Measurements from ENCODE around the gene LDLRAD4.

The LDLRAD4 gene

DNA sequence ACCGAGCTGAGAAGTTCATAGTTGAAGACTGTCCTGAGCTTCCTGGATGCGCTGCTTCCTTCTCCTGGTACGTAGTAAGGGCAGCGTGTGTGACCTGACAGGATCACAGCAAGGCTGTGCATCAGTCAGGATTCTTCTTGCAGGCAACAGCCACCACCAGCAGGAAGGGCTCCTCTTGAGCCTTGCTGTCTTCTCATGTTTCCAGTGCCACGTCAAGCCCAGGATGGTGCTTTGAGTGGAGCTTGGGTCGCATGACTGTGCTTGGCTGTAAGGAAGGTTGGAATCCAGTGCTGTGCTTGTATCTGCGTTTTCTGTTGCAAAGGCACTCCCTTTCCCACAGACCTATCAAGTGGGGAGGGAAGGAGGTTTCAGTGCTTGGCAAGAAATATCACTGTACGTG, 194.3 kb downstream of the LDLRAD4 start:
- no peak for DNase-seq

DNA sequence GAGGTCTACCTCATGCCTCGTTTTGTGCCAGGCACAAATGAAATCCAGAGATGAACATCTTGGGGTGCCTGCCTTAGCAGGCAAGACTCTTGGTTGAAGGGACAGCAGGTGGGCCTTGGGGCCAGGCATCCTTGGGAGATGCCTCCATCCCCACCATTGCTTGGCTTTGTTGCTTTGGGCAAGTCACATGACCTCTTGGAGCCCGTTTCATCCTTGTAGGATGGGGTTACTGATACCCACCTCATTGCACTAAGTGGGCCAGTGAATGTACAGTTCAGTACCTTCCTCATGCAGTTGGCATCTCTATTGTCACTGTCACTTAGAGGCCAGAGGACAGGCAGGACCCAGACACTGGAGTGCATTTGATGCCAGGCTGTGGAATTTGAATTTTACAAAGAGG, 195.5 kb downstream of the LDLRAD4 start:
- no peak for DNase-seq

- no peak for DNase-seq
These were observed 196.0 kb downstream of the LDLRAD4 start for GRCh38 chr18:13414521-13414920.

DNA sequence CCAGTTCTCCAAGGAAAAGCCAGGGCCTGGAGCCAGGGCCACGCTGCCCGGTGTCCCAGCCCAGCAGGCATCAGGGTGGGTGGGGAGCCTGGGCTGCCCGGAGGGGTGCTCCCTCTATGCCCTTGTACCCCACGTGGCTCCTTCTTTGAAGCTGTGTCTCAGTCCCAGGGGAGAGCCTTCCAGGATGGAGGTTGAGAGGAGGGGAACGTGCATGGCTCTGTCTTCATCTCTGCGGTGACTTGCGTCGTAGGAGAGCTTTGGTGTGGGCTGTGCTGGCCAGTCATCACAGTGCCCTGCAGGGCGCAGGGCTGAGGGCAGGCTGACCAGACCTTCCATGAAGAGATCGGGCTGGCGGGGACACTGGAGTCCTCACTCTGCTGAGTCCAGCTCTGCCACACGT, 197.2 kb downstream of the LDLRAD4 start:
- no peak for DNase-seq

DNA sequence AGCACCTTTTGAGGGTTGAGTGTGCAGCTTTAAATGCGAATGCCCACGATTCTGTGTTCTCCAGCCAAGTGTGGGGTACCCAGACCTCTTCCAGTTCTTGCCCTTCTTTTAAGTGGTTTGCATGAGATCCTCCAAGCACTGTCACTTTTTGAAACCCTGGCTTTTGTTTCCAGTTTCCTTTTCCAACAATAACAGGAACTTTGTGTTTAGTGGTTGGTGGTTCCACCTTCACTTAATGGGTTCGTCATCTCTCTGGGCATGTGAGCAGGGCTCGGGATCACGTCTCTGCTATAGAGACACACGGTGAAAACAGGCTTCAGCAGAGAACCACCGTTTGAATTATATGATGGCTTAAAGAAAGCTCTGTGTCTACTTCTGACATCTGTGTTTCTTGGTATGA, 197.6 kb downstream of the LDLRAD4 start:
- DNase-seq = no peak

GRCh38 chr18:13416848-13417247, 198.3 kb downstream of the LDLRAD4 start:
- no peak for DNase-seq

GRCh38 chr18:13418013-13418710, 199.6 kb downstream of the LDLRAD4 start:
- DNase-seq = no peak

- DNase-seq = no peak
These were observed 202.6 kb downstream of the LDLRAD4 start for GRCh38 chr18:13420969-13421686.

- DNase-seq = no peak
These were observed 204.1 kb downstream of the LDLRAD4 start for GRCh38 chr18:13422541-13423147.

DNA sequence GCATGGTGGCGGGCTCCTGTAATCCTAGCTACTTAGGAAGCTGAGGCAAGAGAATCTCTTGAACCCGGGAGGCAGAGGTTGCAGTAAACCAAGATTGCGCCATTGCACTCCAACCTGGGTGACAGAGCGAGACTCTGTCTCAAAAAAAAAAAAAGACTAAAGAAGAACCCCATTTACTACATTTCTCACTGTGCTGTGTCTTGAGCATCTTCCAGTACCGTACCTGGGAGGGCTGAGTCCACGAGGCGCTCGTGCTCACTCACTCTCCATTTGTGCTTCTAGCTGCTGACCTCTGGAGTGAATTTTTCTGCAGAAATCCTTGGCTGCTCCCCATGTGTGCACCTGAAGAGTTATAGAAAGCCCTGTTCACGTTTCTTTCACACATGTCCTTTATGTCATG, 204.8 kb downstream of the LDLRAD4 start:
- DNase-seq = no peak

DNA sequence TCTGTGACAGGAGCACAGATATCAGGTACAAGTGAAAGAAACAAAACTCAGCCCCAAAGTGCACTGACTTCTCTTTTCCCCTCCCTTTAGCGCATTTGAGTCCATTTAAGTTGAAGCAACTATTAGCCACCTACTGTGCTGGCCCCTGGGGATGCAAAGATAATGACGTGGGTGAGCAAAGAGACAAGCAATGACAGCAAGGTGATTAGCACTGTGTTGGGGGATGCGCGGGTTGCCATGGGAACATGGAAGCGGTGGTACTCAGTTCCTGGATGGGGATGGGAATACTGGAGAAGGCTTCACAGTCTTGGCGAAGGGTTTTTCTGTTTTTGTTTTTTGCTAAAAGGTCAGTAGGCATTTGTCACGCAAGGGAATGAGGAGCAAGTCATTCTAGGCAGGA, 205.8 kb downstream of the LDLRAD4 start:
- DNase-seq = no peak

DNA sequence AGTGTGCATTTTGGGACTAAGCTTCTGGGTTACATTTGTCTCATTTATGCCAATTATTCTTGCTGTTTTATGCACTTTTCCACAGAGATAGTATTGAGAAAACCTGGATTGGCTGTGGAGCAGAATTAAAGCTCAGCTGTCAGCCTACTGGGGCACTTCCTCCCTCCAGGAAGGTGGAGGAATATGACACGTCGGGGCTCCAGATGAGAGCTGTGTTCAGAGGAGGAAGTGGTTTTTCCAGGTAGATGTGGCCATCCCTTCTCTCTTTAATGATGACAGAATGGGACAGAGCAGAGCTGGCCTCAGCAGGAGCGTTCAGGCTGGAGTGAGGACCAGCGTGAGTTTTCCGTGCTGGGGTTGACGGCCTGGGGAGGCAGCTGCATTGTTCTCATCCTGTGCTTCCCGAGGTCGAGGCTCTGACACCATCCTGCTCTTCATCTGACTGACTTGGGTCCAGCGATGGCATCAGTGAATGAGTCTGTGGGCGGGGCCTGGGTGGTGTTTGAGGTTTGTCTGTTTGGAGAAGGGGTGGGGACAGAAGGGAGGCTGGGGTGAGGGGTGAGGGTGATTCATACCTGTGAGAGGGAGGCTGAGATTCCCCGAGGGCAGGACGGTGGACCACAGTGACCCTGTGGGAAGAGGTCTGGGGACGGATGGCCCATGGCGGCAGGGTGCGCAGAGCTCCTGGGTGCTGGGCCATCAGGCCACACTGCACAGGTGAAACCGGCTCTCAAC, 207.0 kb downstream of the LDLRAD4 start:
- DNase-seq = no peak

DNA sequence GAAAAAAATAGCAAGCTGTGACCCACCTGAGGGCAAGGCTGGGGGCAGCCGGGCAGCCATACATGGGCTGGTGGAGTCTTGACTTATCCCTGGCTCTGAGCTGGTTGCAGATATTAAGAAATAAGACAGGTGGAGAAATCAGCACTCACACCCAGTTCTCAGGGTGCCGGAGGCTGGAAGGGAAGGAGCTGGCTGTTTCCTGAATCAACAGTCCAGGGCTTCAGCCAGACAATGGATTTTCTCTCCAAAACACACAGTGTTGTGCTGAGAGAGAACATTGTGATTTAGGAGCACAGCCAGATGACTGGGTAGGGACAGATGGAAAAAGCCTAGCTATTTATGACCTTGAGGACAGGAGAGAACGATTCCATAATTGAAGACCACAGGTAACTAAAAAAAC, 208.8 kb downstream of the LDLRAD4 start:
- no peak for DNase-seq

DNA sequence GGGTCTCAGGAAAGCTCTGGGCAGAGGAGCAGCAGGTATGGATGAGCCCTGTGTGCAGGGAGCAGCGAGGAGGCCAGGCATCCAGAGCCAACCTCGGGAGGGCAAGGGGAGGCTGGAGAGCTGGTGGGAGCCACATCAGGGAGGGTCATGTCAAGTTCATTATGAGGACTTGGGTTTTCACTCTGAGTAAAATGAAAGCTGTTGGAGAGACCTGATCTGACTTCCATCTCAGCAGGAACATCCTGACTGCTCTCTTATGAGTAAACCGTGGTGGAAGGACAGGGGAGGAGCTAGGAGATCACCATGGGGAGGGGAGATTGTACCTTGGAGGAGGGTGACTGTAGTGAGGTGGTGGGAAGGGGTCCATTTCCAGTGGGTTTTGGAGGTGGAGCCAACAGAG, 209.8 kb downstream of the LDLRAD4 start:
- no peak for DNase-seq

DNA sequence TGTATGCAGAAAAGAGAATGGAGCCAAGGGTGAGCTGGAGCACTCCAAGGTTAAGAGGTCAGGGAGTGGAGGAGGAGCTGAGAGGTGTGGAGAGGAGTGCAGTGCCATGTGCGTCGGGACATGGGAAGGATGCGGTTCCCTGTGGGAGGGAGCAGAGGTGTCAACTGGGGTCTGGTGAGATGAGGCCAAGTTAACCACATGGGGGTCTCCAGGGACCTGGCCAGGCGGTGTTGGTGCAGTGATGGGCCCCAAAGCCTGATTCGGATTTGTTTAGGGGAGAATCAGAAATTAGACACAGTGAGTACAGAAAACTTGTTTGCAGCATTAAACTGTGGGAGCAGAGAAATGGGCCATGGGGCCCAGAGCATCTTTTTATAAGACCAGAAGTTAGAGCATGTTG, 210.5 kb downstream of the LDLRAD4 start:
- DNase-seq = no peak

DNA sequence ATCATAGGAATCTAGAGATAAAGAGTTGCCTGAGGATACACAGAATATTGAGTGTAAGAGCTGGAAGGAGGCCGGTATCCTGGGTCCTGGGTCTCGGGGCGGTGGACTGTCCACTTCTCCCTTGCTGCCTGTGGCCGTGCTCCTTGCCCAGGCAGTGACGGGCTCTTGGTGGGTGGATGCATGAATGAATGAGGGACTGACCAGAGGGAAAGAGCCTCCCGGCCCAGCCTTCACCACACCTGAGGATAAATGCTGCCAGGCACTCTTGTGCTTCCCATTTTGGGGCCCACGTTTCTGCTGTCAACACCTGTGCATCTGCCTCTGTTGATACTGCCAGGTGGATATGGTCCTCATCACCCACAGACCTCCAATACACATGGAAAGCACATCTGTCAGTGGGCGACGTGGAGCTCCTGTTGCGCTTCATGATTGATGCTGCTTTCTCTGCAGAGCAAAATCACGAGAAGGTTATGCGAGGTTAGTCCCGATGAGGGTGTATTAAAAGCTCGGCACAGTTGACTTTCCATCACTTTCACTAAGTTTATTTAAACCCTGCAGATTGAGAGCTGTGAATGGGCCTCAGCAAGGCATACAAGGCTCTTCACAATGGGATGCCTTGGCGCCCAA, 211.4 kb downstream of the LDLRAD4 start:
- DNase-seq = no peak

GRCh38 chr18:13430663-13431062, 212.1 kb downstream of the LDLRAD4 start:
- DNase-seq = no peak

GRCh38 chr18:13431886-13432285, 213.3 kb downstream of the LDLRAD4 start:
- no peak for DNase-seq

- DNase-seq = no peak
These were observed 214.6 kb downstream of the LDLRAD4 start for GRCh38 chr18:13433125-13433524.

GRCh38 chr18:13433685-13434084, 215.1 kb downstream of the LDLRAD4 start:
- DNase-seq = no peak

GRCh38 chr18:13434854-13435253, 216.3 kb downstream of the LDLRAD4 start:
- DNase-seq = no peak

- DNase-seq = no peak
These were observed 217.2 kb downstream of the LDLRAD4 start for GRCh38 chr18:13435586-13436333.

All from left hindlimb (tissue), 1 donor.